OCI-LY3 (cell line): Measurements from ENCODE around the gene LRRC3B.

Source experiments
- EZH2phosphoT487 ChIP-seq: fragments of 200-600 bp; shearing (Covaris generic); IDR thresholded peaks from 2 replicates; pipeline ENCODE4 v1.6.1; 2018; ENCODE audit warnings: antibody characterized with exemption, mixed run types, low read depth
- TF ChIP-seq, protein P1 (sequence below): fragments of 200-600, 300-600 bp; sonication (generic); IDR thresholded peaks from 2 replicates; pipeline ENCODE4 v1.5.1; 2014; ENCODE audit warnings: antibody characterized with exemption, low read length, low read depth

GRCh38 chr3:26625187-26625586 lies 2.6 kb downstream of the LRRC3B start:
- TF ChIP-seq, protein P1, sequence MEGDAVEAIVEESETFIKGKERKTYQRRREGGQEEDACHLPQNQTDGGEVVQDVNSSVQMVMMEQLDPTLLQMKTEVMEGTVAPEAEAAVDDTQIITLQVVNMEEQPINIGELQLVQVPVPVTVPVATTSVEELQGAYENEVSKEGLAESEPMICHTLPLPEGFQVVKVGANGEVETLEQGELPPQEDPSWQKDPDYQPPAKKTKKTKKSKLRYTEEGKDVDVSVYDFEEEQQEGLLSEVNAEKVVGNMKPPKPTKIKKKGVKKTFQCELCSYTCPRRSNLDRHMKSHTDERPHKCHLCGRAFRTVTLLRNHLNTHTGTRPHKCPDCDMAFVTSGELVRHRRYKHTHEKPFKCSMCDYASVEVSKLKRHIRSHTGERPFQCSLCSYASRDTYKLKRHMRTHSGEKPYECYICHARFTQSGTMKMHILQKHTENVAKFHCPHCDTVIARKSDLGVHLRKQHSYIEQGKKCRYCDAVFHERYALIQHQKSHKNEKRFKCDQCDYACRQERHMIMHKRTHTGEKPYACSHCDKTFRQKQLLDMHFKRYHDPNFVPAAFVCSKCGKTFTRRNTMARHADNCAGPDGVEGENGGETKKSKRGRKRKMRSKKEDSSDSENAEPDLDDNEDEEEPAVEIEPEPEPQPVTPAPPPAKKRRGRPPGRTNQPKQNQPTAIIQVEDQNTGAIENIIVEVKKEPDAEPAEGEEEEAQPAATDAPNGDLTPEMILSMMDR, result no peak
- no peak for TF ChIP-seq EZH2phosphoT487
